ENCODE measurements around the gene SNPH. TPM values are rescaled to one million over a fixed set of nuclear protein-coding genes. Genes with fewer than 3 reads are reported as not detected.

Gene SNPH
- total RNA-seq, 1 donor from 2014 or later: 11.2 TPM

DNA sequence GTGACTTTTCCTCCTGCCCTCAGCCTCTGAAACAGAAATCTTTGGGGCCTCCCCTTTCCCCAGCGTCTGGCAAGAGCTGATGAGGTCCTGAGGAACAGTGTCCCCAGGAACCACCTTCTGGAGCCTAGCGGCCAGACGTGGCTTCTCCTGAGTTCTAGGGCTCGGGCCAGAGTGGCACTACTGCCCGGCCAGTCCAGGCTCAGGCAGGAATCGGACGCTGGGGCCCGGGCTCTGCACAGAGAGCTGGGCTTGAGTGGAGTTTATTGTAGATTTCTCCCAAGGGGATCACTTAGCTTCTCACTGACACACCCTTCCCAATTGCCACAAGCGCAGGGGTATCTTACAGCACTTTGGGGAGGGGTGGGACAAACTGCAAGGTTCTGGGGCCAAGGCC lies 42.6 kb downstream of the SNPH start:
- H3K27me3 ChIP-seq (ENCODE audit: low read depth): no peaks in the 10 kb centered on the region
- peaks cover 7% of the 10 kb centered on the region for H3K4me1 ChIP-seq
- peaks cover 10% of the 10 kb centered on the region for H3K36me3 ChIP-seq
- intact Hi-C loops (cut with micrococcal nuclease): no loop called here
- no peak overlapping the region for H3K27ac ChIP-seq (replicated peaks)
- no peak for DNase-seq
- TF ChIP-seq, protein P1, sequence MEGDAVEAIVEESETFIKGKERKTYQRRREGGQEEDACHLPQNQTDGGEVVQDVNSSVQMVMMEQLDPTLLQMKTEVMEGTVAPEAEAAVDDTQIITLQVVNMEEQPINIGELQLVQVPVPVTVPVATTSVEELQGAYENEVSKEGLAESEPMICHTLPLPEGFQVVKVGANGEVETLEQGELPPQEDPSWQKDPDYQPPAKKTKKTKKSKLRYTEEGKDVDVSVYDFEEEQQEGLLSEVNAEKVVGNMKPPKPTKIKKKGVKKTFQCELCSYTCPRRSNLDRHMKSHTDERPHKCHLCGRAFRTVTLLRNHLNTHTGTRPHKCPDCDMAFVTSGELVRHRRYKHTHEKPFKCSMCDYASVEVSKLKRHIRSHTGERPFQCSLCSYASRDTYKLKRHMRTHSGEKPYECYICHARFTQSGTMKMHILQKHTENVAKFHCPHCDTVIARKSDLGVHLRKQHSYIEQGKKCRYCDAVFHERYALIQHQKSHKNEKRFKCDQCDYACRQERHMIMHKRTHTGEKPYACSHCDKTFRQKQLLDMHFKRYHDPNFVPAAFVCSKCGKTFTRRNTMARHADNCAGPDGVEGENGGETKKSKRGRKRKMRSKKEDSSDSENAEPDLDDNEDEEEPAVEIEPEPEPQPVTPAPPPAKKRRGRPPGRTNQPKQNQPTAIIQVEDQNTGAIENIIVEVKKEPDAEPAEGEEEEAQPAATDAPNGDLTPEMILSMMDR (IDR thresholded peaks at IDR 0.05; ENCODE audit: borderline replicate concordance): no peak
- H3K9me3 ChIP-seq (replicated peaks): no peaks in the 10 kb centered on the region
- H3K4me3 ChIP-seq: no peak overlapping the region

DNA sequence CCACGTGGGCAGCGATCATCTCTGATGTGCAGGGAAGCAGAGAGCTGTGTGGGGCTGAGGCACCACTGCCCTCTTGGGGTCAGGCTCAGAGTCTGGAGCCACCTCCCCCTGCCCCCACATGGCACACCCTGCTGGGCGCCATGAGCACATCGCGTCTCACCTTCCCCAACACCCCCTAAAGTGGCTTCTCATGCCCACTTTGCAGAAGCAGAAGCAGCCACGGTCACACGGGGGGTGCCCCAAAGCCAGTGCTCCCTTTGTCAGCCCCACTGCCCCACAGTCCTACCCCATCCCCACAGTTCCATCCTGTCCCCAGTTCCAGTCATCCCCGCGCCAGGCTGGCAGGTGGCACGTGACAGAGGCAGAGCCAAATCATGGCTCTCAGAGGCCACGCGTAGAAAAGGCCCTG lies 43.3 kb downstream of the SNPH start:
- peaks cover 12% of the 10 kb centered on the region for H3K4me1 ChIP-seq
- no peak overlapping the region for H3K4me3 ChIP-seq

DNA sequence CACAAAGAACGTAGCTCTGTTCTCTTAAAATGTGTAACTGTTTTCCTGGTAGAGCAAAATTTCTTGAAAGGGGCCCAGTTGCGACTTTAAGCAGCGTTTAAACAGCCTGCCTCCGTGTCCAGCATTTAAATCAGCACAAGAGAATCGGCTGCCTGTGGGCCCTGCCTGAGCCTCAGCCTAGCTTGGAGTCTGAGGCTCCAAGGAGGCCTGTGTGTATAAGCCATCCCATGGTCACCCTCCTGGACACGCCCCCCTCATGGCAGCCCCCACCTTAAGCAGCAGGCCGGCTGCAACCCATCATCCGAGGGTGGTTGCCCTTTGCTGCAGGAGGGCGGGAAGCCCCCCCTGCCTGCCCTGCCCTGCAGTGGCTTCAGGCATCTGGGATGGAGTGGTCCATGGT lies 44.0 kb downstream of the SNPH start:
- Histone ChIP-seq H3K36me3 (peaks cover 9% of the 10 kb centered on the region), H3K27ac (replicated peaks) (no peak overlapping the region), H3K4me3 (no peak overlapping the region), H3K27me3 (ENCODE audit: low read depth) (no peaks in the 10 kb centered on the region), H3K9me3 (replicated peaks) (no peaks in the 10 kb centered on the region), H3K4me1 (peaks cover 12% of the 10 kb centered on the region)
- TF ChIP-seq, protein P1 (IDR thresholded peaks at IDR 0.05; ENCODE audit: borderline replicate concordance): no peak
- no peak for DNase-seq
- intact Hi-C loops (cut with micrococcal nuclease): loop anchor here (5.0 kb wide), 2 partner anchors 87 to 127 kb away; no protein-coding TSS in a partner anchor

More for the DNA sequence above, 43.3 kb downstream of the SNPH start:
- intact Hi-C loops (cut with micrococcal nuclease): no loop called here
- Histone ChIP-seq H3K27ac (replicated peaks) (no peak overlapping the region), H3K27me3 (ENCODE audit: low read depth) (no peaks in the 10 kb centered on the region), H3K9me3 (replicated peaks) (no peaks in the 10 kb centered on the region), H3K36me3 (peaks cover 10% of the 10 kb centered on the region)
- TF ChIP-seq, protein P1 (IDR thresholded peaks at IDR 0.05; ENCODE audit: borderline replicate concordance): no peak
- DNase-seq: no peak

DNA sequence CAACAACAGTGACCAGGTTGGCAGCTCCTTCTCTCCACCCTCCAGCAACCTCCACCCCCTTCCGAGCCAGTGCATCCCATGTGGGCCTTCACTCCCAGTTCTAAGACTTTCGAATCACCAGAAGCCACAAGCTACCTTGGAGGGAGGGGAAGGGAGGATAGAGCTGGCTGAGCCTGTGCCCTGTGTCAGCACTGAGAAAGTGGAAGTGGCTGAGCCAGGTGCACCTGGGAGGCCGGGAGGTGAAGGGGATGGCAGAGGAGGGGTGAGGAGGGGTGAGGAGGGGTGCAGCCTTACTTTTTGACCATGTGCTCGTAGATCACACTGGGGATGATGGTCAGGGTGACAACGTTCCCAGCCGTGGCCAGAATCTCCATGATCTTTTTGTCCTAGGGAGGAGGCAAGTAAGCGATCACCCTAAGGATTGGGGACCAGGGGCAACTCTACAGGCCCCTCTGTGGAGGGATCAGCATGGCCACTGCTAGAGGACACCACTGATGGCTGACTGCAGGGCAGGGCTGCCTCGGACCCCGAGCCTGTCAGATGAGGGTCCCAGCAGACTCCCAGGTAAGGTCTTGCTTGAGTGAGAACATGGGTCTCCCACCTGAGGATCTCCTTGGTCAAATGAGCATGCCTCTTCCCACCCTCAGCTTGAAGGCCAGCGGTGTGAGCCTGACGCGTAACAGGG lies 44.6 kb downstream of the SNPH start:
- H3K4me1 ChIP-seq: peaks cover 12% of the 10 kb centered on the region
- intact Hi-C loops (cut with micrococcal nuclease): loop anchor here (5.0 kb wide), 2 partner anchors 87 to 127 kb away; no protein-coding TSS in a partner anchor
- H3K4me3 ChIP-seq: no peak overlapping the region
- no peak overlapping the region for H3K27ac ChIP-seq (replicated peaks)
- H3K36me3 ChIP-seq: peaks cover 3% of the 10 kb centered on the region
- TF ChIP-seq, protein P1 (IDR thresholded peaks at IDR 0.05; ENCODE audit: borderline replicate concordance): no peak
- H3K27me3 ChIP-seq (ENCODE audit: low read depth): no peaks in the 10 kb centered on the region
- H3K9me3 ChIP-seq (replicated peaks): no peaks in the 10 kb centered on the region
- DNase-seq: no peak

GRCh38 chr20:1312308-1312707 lies 46.2 kb downstream of the SNPH start:
- no peaks in the 10 kb centered on the region for H3K9me3 ChIP-seq (replicated peaks)
- no peak overlapping the region for H3K4me3 ChIP-seq
- DNase-seq: no peak
- no peak overlapping the region for H3K27ac ChIP-seq (replicated peaks)
- H3K36me3 ChIP-seq: no peaks in the 10 kb centered on the region
- TF ChIP-seq, protein P1 (IDR thresholded peaks at IDR 0.05; ENCODE audit: borderline replicate concordance): no peak
- H3K4me1 ChIP-seq: peaks cover 12% of the 10 kb centered on the region
- H3K27me3 ChIP-seq (ENCODE audit: low read depth): no peaks in the 10 kb centered on the region
- intact Hi-C loops (cut with micrococcal nuclease): loop anchor here (5.0 kb wide), 2 partner anchors 85 to 125 kb away; no protein-coding TSS in a partner anchor

All from left ventricle myocardium inferior (tissue), 1 donor.